KMS-11 (cell line): Measurements from ENCODE around the gene CBLB.

Source experiments
- H2AFZ ChIP-seq: fragments of 200-600 bp; sonication (generic); 2 replicates; pipeline ENCODE4 v1.6.1; 2016; ENCODE audit warnings: antibody characterized with exemption, mixed run types, low read depth
- H3K27ac ChIP-seq: fragments of 200-600 bp; sonication (generic); 2 replicates; pipeline ENCODE4 v1.6.1; 2016; ENCODE audit warnings: mild to moderate bottlenecking, mixed run types
- H3K27me3 ChIP-seq: fragments of 200-600 bp; sonication (generic); 2 replicates; pipeline ENCODE4 v1.6.1; 2017; ENCODE audit warnings: mild to moderate bottlenecking, low read depth, mixed run types, moderate library complexity; ENCODE audit not compliant: insufficient read depth
- H3K36me3 ChIP-seq: fragments of 200-600 bp; sonication (generic); 2 replicates; pipeline ENCODE4 v1.6.1; 2017; ENCODE audit warnings: mild to moderate bottlenecking, mixed run types; ENCODE audit not compliant: insufficient read depth
- H3K4me1 ChIP-seq: fragments of 200-600 bp; sonication (generic); 2 replicates; pipeline ENCODE4 v1.6.1; 2016; ENCODE audit warnings: mild to moderate bottlenecking, low read depth, mixed run types; ENCODE audit not compliant: poor library complexity, severe bottlenecking
- H3K4me2 ChIP-seq: fragments of 200-600 bp; sonication (generic); 2 replicates; pipeline ENCODE4 v1.7.0; 2016; ENCODE audit warnings: mild to moderate bottlenecking, mixed run types
- H3K4me3 ChIP-seq: fragments of 200-600 bp; sonication (generic); IDR thresholded peaks from 2 replicates; pipeline ENCODE4 v1.6.1; 2017; ENCODE audit warnings: low read depth, low read length, mixed read lengths; ENCODE audit not compliant: insufficient read depth
- H3K79me2 ChIP-seq: fragments of 200-600 bp; sonication (generic); 2 replicates; pipeline ENCODE4 v1.6.1; 2016; ENCODE audit warnings: low read depth, mixed run types; ENCODE audit not compliant: insufficient read depth
- H3K9ac ChIP-seq: fragments of 200-600 bp; sonication (generic); 2 replicates; pipeline ENCODE4 v1.6.1; 2016; ENCODE audit warnings: mild to moderate bottlenecking, mixed run types
- H4K20me1 ChIP-seq: fragments of 200-600 bp; sonication (generic); 2 replicates; pipeline ENCODE4 v1.6.1; 2016; ENCODE audit warnings: mild to moderate bottlenecking, mixed run types; ENCODE audit not compliant: insufficient read depth
- TF ChIP-seq, protein P1 (sequence below): fragments of 200-600 bp; sonication (generic); conservative IDR thresholded peaks from 2 replicates; pipeline ENCODE4 v1.6.1; 2017; ENCODE audit warnings: low read depth, mild to moderate bottlenecking, antibody characterized with exemption, low read length, moderate library complexity, mixed read lengths

CBLB gene

GRCh38 chr3:105785803-105786202 lies 83.0 kb downstream of the CBLB start:
- no peaks in the 10 kb centered on the region for H3K79me2 ChIP-seq
- H3K4me1 ChIP-seq, result no peaks in the 10 kb centered on the region
- H3K36me3 ChIP-seq, result no peaks in the 10 kb centered on the region
- H2AFZ ChIP-seq, result no peak overlapping the region
- no peaks in the 10 kb centered on the region for H3K27me3 ChIP-seq
- no peaks in the 10 kb centered on the region for H4K20me1 ChIP-seq
- no peak overlapping the region for H3K27ac ChIP-seq
- H3K4me3 ChIP-seq, result no peak overlapping the region
- TF ChIP-seq, protein P1, sequence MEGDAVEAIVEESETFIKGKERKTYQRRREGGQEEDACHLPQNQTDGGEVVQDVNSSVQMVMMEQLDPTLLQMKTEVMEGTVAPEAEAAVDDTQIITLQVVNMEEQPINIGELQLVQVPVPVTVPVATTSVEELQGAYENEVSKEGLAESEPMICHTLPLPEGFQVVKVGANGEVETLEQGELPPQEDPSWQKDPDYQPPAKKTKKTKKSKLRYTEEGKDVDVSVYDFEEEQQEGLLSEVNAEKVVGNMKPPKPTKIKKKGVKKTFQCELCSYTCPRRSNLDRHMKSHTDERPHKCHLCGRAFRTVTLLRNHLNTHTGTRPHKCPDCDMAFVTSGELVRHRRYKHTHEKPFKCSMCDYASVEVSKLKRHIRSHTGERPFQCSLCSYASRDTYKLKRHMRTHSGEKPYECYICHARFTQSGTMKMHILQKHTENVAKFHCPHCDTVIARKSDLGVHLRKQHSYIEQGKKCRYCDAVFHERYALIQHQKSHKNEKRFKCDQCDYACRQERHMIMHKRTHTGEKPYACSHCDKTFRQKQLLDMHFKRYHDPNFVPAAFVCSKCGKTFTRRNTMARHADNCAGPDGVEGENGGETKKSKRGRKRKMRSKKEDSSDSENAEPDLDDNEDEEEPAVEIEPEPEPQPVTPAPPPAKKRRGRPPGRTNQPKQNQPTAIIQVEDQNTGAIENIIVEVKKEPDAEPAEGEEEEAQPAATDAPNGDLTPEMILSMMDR, result no peak
- H3K4me2 ChIP-seq, result no peak overlapping the region
- no peak overlapping the region for H3K9ac ChIP-seq

DNA sequence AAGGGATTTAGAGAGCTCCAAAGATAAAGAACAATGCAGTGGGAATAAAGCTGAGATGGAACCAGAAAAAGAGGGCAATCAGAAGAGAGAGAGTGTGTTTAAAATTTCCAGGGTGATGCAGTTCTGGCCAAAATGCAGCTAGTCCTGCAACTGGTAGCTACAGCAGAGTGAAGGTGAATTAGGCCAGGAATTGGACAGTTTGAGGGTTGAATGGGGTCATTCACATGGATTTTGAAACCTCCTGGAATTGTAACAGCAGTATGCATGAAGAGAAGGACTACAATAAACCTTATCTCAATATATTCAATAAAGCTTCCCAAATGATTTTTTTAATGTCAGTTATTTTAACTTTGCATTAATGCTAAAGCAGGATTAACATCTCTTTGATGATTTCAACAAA lies 85.2 kb downstream of the CBLB start:
- H3K27me3 ChIP-seq, result no peaks in the 10 kb centered on the region
- H3K36me3 ChIP-seq, result no peaks in the 10 kb centered on the region
- no peak overlapping the region for H3K9ac ChIP-seq
- H3K4me3 ChIP-seq, result no peak overlapping the region
- no peak overlapping the region for H3K4me2 ChIP-seq
- H2AFZ ChIP-seq, result no peak overlapping the region
- no peaks in the 10 kb centered on the region for H3K4me1 ChIP-seq
- no peaks in the 10 kb centered on the region for H3K79me2 ChIP-seq
- H4K20me1 ChIP-seq, result no peaks in the 10 kb centered on the region
- TF ChIP-seq, protein P1, result no peak
- H3K27ac ChIP-seq, result no peak overlapping the region

- TF ChIP-seq, protein P1, result no peak
- H4K20me1 ChIP-seq, result no peaks in the 10 kb centered on the region
- no peak overlapping the region for H2AFZ ChIP-seq
These were observed 86.9 kb downstream of the CBLB start for GRCh38 chr3:105781871-105782270.

DNA sequence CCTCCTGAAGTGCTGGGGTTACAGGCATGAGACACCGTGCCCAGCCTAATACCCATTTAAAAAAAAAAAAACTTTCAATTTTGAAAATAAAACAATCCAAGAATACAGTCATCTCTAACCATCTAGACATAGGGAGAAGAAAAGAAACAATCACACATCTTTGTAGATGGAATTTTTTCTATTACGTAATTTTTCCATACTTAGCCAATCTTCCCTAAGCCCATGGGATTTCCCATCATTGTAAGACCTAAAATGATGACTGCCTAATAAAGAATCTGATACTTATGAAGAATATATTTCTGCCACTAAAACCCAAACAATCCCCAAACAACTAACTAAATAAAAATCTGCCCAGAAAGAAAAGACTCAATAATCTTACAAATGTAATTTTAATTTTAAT lies 88.7 kb downstream of the CBLB start:
- Histone ChIP-seq H3K4me2 (no peak overlapping the region), H3K79me2 (no peaks in the 10 kb centered on the region), H3K36me3 (no peaks in the 10 kb centered on the region), H3K4me1 (no peaks in the 10 kb centered on the region), H3K9ac (no peak overlapping the region), H3K27ac (no peak overlapping the region), H4K20me1 (no peaks in the 10 kb centered on the region), H3K4me3 (no peak overlapping the region), H2AFZ (no peak overlapping the region), H3K27me3 (no peaks in the 10 kb centered on the region)
- TF ChIP-seq, protein P1, result no peak

More at GRCh38 chr3:105781871-105782270, 86.9 kb downstream of the CBLB start:
- no peak overlapping the region for H3K9ac ChIP-seq
- no peaks in the 10 kb centered on the region for H3K79me2 ChIP-seq
- H3K27me3 ChIP-seq, result no peaks in the 10 kb centered on the region
- H3K27ac ChIP-seq, result no peak overlapping the region
- no peaks in the 10 kb centered on the region for H3K36me3 ChIP-seq
- no peak overlapping the region for H3K4me3 ChIP-seq
- no peaks in the 10 kb centered on the region for H3K4me1 ChIP-seq
- no peak overlapping the region for H3K4me2 ChIP-seq
